A172 (cell line): ENCODE results near the gene SLC22A3. TPM values are rescaled to one million over a fixed set of nuclear protein-coding genes. Genes with fewer than 3 reads are reported as not detected.

Experiments used
- total RNA-seq: library from RNA; depleted of rRNA; stranded (reverse); fragments of >200 nt; shearing (Covaris generic); gene quantifications from 2 replicates; pipeline ENCODE4 v1.2.3, GENCODE V29; 2014; rRNA removed

Gene SLC22A3
- total RNA-seq, 1 experiment from 2014 or later: not detected

Other genes starting within 250 kb of the SLC22A3 start
- 0.07 and 0.17 TPM in 2 replicates for gene SLC22A1, start 226.6 kb upstream of the SLC22A3 start, total RNA-seq
- 0.69 and 1.2 TPM in 2 replicates for gene SLC22A2, start 89.6 kb upstream of the SLC22A3 start, total RNA-seq